Upper lobe of left lung (tissue), 4 donors: ENCODE data around the gene CHI3L1.

Experiments used
- EP300 ChIP-seq, 4 donors: sonication (generic); formaldehyde crosslinking; IDR thresholded peaks; one replicate each; pipeline ENCODE4 v1.5.1; 2017; ENCODE audit warnings: antibody characterized with exemption in 4 of 4, control low read depth in 2 of 4
- POLR2A ChIP-seq, 4 donors: fragments of 450-650 bp; IDR thresholded peaks; one replicate each; pipeline ENCODE4 v1.5.1; 2016 to 2017; ENCODE audit warnings: antibody characterized with exemption in 4 of 4, mild to moderate bottlenecking in 2 of 4
- TF ChIP-seq, protein P1 (sequence below), 6 experiments: fragments of 450-650 bp in 4 of 6; fragments of 200-600 bp in 2 of 6; sonication (generic) in 2 of 6; IDR thresholded peaks; one replicate each; pipeline ENCODE4 v1.5.1; 2016 to 2019; ENCODE audit warnings: antibody characterized with exemption in 6 of 6

DNA sequence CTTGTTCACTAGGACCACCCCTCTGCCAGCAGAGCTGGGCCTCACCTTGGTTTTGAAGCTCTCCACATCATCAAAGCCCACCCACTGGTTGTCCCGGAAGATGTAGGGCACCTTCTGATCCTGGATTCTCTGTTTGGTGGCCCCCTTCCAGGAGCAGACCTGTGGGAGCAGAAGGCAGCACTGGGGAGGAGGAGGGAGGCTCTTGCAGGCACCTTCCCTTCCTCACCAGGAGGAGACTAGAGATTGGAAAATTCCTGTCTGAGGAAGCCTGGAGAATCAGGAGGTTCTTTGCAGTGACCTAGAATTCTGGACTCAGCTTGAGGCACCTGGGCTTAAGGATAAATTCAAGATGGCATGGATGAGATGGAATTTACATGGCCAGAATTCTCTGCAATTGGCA lies 32.7 kb upstream of the CHI3L1 start:
- TF ChIP-seq, protein P1, sequence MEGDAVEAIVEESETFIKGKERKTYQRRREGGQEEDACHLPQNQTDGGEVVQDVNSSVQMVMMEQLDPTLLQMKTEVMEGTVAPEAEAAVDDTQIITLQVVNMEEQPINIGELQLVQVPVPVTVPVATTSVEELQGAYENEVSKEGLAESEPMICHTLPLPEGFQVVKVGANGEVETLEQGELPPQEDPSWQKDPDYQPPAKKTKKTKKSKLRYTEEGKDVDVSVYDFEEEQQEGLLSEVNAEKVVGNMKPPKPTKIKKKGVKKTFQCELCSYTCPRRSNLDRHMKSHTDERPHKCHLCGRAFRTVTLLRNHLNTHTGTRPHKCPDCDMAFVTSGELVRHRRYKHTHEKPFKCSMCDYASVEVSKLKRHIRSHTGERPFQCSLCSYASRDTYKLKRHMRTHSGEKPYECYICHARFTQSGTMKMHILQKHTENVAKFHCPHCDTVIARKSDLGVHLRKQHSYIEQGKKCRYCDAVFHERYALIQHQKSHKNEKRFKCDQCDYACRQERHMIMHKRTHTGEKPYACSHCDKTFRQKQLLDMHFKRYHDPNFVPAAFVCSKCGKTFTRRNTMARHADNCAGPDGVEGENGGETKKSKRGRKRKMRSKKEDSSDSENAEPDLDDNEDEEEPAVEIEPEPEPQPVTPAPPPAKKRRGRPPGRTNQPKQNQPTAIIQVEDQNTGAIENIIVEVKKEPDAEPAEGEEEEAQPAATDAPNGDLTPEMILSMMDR (IDR thresholded peaks at IDR 0.05), result no peak
- TF ChIP-seq POLR2A (IDR thresholded peaks at IDR 0.05), result no peak
- no peak for TF ChIP-seq EP300 (IDR thresholded peaks at IDR 0.05)
